Measurements from ENCODE around the gene CD99.

Gene CD99

GRCh38 chrX:2692221-2693112 is 1.4 kb downstream of the CD99 start:
- H3K4me3 ChIP-seq (ENCODE audit: low read depth, low read length) = peak overlapping the region; percentile 91
- peak overlapping the region; percentile 83; the same call in 1 of the 2 replicates for H3K27ac ChIP-seq (ENCODE audit: extremely low read depth, low read depth, low read length)
- POLR2A ChIA-PET = no interaction called here
- H3K36me3 ChIP-seq (ENCODE audit: control insufficient read depth in 2 of 2, insufficient read depth in 1 of 2, low read length in 2 of 2) = no peaks in the 10 kb centered on the region; a peak in 1 of 3 replicates
- no peaks in the 10 kb centered on the region; the same call in 1 of the 2 replicates for H3K4me1 ChIP-seq (ENCODE audit: control insufficient read depth, insufficient read depth, low read length)
- H3K9me3 ChIP-seq (ENCODE audit: control insufficient read depth, insufficient read depth, low read depth, low read length) = no peaks in the 10 kb centered on the region
- CTCF ChIA-PET = no interaction called here
- TF ChIP-seq ZBTB20 (tag by site-specific recombination; IDR thresholded peaks at IDR 0.05) = 0 out of 2 replicates have a peak, but pooled peaks have one; percentile 21
- peak; percentile 58 for TF ChIP-seq SP2 (tag by site-specific recombination; IDR thresholded peaks at IDR 0.05)
- no peak for TF ChIP-seq OVOL3 (tag by site-specific recombination; IDR thresholded peaks at IDR 0.05)

- no peak overlapping the region for H3K27ac ChIP-seq (ENCODE audit: extremely low read depth, low read depth, low read length)
- peaks cover 0 to 5% of the 10 kb centered on the region in 2 experiments; a peak in 1 of 3 replicates for H3K36me3 ChIP-seq (ENCODE audit: control insufficient read depth in 2 of 2, insufficient read depth in 1 of 2, low read length in 2 of 2)
- H3K9me3 ChIP-seq (ENCODE audit: control insufficient read depth, insufficient read depth, low read depth, low read length) = no peaks in the 10 kb centered on the region
- H3K4me3 ChIP-seq (ENCODE audit: low read depth, low read length) = no peak overlapping the region
- ChIA-PET CTCF (no interaction called here), POLR2A (no interaction called here)
- TF ChIP-seq ZNF214 (tag by site-specific recombination; IDR thresholded peaks at IDR 0.05; ENCODE audit: borderline replicate concordance) = no peak
- no peak for TF ChIP-seq ZNF133 (tag by site-specific recombination; IDR thresholded peaks at IDR 0.05)
- no peak for TF ChIP-seq ZNF664 (tag by site-specific recombination; IDR thresholded peaks at IDR 0.05)
- TF ChIP-seq, protein P1, sequence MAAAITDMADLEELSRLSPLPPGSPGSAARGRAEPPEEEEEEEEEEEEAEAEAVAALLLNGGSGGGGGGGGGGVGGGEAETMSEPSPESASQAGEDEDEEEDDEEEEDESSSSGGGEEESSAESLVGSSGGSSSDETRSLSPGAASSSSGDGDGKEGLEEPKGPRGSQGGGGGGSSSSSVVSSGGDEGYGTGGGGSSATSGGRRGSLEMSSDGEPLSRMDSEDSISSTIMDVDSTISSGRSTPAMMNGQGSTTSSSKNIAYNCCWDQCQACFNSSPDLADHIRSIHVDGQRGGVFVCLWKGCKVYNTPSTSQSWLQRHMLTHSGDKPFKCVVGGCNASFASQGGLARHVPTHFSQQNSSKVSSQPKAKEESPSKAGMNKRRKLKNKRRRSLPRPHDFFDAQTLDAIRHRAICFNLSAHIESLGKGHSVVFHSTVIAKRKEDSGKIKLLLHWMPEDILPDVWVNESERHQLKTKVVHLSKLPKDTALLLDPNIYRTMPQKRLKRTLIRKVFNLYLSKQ (tag by site-specific recombination; IDR thresholded peaks at IDR 0.05; ENCODE audit: borderline replicate concordance) = no peak
- TF ChIP-seq ZNF221 (tag by site-specific recombination; IDR thresholded peaks at IDR 0.05; ENCODE audit: borderline replicate concordance) = no peak
- TF ChIP-seq ZFP41 (tag by site-specific recombination; IDR thresholded peaks at IDR 0.05; ENCODE audit: borderline replicate concordance) = no peak
- TF ChIP-seq, protein P2, sequence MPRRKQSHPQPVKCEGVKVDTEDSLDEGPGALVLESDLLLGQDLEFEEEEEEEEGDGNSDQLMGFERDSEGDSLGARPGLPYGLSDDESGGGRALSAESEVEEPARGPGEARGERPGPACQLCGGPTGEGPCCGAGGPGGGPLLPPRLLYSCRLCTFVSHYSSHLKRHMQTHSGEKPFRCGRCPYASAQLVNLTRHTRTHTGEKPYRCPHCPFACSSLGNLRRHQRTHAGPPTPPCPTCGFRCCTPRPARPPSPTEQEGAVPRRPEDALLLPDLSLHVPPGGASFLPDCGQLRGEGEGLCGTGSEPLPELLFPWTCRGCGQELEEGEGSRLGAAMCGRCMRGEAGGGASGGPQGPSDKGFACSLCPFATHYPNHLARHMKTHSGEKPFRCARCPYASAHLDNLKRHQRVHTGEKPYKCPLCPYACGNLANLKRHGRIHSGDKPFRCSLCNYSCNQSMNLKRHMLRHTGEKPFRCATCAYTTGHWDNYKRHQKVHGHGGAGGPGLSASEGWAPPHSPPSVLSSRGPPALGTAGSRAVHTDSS (tag by site-specific recombination; IDR thresholded peaks at IDR 0.05) = no peak
- TF ChIP-seq ZNF391 (tag by site-specific recombination; IDR thresholded peaks at IDR 0.05; ENCODE audit: borderline replicate concordance, low read depth) = no peak
- no peak for TF ChIP-seq ZNF292 (tag by site-specific recombination; IDR thresholded peaks at IDR 0.05; ENCODE audit: borderline replicate concordance, low read depth)
- TF ChIP-seq EGR2 (tag by site-specific recombination; IDR thresholded peaks at IDR 0.05; ENCODE audit: low read depth) = no peak
- TF ChIP-seq GFI1B (tag by site-specific recombination; IDR thresholded peaks at IDR 0.05) = no peak
- no peak for TF ChIP-seq HOXD13 (CRISPR knock-in tag; IDR thresholded peaks at IDR 0.05; ENCODE audit: borderline replicate concordance)
- TF ChIP-seq ZNF529 (tag by site-specific recombination; IDR thresholded peaks at IDR 0.05; ENCODE audit: insufficient replicate concordance) = no peak
- TF ChIP-seq, protein P3, sequence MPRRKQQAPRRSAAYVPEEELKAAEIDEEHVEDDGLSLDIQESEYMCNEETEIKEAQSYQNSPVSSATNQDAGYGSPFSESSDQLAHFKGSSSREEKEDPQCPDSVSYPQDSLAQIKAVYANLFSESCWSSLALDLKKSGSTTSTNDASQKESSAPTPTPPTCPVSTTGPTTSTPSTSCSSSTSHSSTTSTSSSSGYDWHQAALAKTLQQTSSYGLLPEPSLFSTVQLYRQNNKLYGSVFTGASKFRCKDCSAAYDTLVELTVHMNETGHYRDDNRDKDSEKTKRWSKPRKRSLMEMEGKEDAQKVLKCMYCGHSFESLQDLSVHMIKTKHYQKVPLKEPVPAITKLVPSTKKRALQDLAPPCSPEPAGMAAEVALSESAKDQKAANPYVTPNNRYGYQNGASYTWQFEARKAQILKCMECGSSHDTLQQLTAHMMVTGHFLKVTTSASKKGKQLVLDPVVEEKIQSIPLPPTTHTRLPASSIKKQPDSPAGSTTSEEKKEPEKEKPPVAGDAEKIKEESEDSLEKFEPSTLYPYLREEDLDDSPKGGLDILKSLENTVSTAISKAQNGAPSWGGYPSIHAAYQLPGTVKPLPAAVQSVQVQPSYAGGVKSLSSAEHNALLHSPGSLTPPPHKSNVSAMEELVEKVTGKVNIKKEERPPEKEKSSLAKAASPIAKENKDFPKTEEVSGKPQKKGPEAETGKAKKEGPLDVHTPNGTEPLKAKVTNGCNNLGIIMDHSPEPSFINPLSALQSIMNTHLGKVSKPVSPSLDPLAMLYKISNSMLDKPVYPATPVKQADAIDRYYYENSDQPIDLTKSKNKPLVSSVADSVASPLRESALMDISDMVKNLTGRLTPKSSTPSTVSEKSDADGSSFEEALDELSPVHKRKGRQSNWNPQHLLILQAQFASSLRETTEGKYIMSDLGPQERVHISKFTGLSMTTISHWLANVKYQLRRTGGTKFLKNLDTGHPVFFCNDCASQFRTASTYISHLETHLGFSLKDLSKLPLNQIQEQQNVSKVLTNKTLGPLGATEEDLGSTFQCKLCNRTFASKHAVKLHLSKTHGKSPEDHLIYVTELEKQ (tag by site-specific recombination; IDR thresholded peaks at IDR 0.05; ENCODE audit: borderline replicate concordance) = no peak
- TF ChIP-seq, protein P4, sequence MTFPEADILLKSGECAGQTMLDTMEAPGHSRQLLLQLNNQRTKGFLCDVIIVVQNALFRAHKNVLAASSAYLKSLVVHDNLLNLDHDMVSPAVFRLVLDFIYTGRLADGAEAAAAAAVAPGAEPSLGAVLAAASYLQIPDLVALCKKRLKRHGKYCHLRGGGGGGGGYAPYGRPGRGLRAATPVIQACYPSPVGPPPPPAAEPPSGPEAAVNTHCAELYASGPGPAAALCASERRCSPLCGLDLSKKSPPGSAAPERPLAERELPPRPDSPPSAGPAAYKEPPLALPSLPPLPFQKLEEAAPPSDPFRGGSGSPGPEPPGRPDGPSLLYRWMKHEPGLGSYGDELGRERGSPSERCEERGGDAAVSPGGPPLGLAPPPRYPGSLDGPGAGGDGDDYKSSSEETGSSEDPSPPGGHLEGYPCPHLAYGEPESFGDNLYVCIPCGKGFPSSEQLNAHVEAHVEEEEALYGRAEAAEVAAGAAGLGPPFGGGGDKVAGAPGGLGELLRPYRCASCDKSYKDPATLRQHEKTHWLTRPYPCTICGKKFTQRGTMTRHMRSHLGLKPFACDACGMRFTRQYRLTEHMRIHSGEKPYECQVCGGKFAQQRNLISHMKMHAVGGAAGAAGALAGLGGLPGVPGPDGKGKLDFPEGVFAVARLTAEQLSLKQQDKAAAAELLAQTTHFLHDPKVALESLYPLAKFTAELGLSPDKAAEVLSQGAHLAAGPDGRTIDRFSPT (tag by site-specific recombination; IDR thresholded peaks at IDR 0.05) = no peak
- TF ChIP-seq SP3 (tag by site-specific recombination; IDR thresholded peaks at IDR 0.05) = no peak
- H3K4me1 ChIP-seq (ENCODE audit: control insufficient read depth, insufficient read depth, low read length) = no peaks in the 10 kb centered on the region; the same call in 1 of the 2 replicates
Measured at GRCh38 chrX:2693113-2694002, 2.3 kb downstream of the CD99 start.
